SHP77 treated with DMSO at 0.1 percent for 48 hours (cell line): ENCODE results near the gene CACNB3.
"Not testable (repeated sequence)": the region's sequence is repeated elsewhere in the genome, so short reads cannot be mapped to it uniquely, and the experiment has no call there.

ENCODE experiments used
- DNase-seq: peaks from one replicate; lab custom pipeline; 2025; lab: John Stamatoyannopoulos, UW

Gene CACNB3

GRCh38 chr12:48818831-48819590 lies 715 bp downstream of the CACNB3 start:
- DNase-seq = no peak

- no peak for DNase-seq
Observed at GRCh38 chr12:48819986-48820725, 1.9 kb downstream of the CACNB3 start.

- no peak for DNase-seq
Observed at GRCh38 chr12:48822139-48822538, 3.8 kb downstream of the CACNB3 start.

GRCh38 chr12:48822711-48823110 lies 4.4 kb downstream of the CACNB3 start:
- no peak for DNase-seq

GRCh38 chr12:48823281-48823680 lies 5.0 kb downstream of the CACNB3 start:
- DNase-seq = no peak

- DNase-seq = no peak
Observed at GRCh38 chr12:48824112-48824511, 5.8 kb downstream of the CACNB3 start.

GRCh38 chr12:48824905-48825304 lies 6.6 kb downstream of the CACNB3 start:
- no peak for DNase-seq

- DNase-seq = no peak
Observed at GRCh38 chr12:48826209-48826855, 8.0 kb downstream of the CACNB3 start.

- DNase-seq = no peak
Observed at GRCh38 chr12:48827026-48827425, 8.7 kb downstream of the CACNB3 start.

GRCh38 chr12:48827513-48828096 lies 9.3 kb downstream of the CACNB3 start:
- no peak for DNase-seq

- DNase-seq = no peak
Observed at GRCh38 chr12:48828293-48828692, 10.0 kb downstream of the CACNB3 start.

- no peak for DNase-seq
Observed at GRCh38 chr12:48828841-48829575, 10.7 kb downstream of the CACNB3 start.

- DNase-seq = no peak
Observed at GRCh38 chr12:48831257-48831656, 13.0 kb downstream of the CACNB3 start.

GRCh38 chr12:48832321-48833060 lies 14.2 kb downstream of the CACNB3 start:
- no peak for DNase-seq

GRCh38 chr12:48838048-48838447 lies 19.8 kb downstream of the CACNB3 start:
- DNase-seq = no peak

GRCh38 chr12:48842021-48842420 lies 23.7 kb downstream of the CACNB3 start:
- DNase-seq = not testable (repeated sequence)

GRCh38 chr12:48851883-48852733 lies 33.8 kb downstream of the CACNB3 start, which contains the start of gene DDX23:
Gene DDX23, minus strand, starts transcription at chr12:48852163. Its CDS starts 6,381 bp downstream, at chr12:48845782.
- peak; percentile 93 for DNase-seq

- DNase-seq = peak; percentile 49
Observed at GRCh38 chr12:48852734-48853688, 34.7 kb downstream of the CACNB3 start.

- DNase-seq = no peak
Observed at GRCh38 chr12:48854488-48854887, 36.2 kb downstream of the CACNB3 start.
